Esophagus (tissue), 2 donors: ENCODE data around the gene RGS16. TPM values are rescaled to one million over a fixed set of nuclear protein-coding genes. Genes with fewer than 3 reads are reported as not detected.

Experiments used
- H3K27ac ChIP-seq, 2 donors: one replicate each; pipeline ENCODE4 v1.5.1; 2013; ENCODE audit warnings: low read depth in 2 of 2, mild to moderate bottlenecking in 2 of 2, inconsistent platforms in 1 of 2, low read length in 1 of 2, moderate library complexity in 1 of 2
- H3K27me3 ChIP-seq, 2 donors: one replicate each; pipeline ENCODE4 v1.6.1; 2013; ENCODE audit warnings: low read length in 2 of 2, control low read depth in 1 of 2, mild to moderate bottlenecking in 1 of 2; ENCODE audit not compliant: insufficient read depth in 2 of 2, control insufficient read depth in 1 of 2
- H3K36me3 ChIP-seq, 2 donors: one replicate each; pipeline ENCODE4 v1.6.1; 2013; ENCODE audit warnings: low read length in 1 of 2; ENCODE audit not compliant: control insufficient read depth in 2 of 2, insufficient read depth in 2 of 2
- H3K4me1 ChIP-seq, 2 donors: one replicate each; pipeline ENCODE4 v1.6.1; 2013; ENCODE audit warnings: low read length in 1 of 2; ENCODE audit not compliant: control insufficient read depth in 2 of 2, insufficient read depth in 2 of 2
- H3K4me3 ChIP-seq, 2 donors: one replicate each; pipeline ENCODE4 v1.5.1; 2013; ENCODE audit warnings: low read length in 2 of 2, mild to moderate bottlenecking in 2 of 2, low read depth in 1 of 2, moderate library complexity in 1 of 2
- H3K9me3 ChIP-seq, 2 donors: one replicate each; pipeline ENCODE4 v1.6.1; 2013; ENCODE audit warnings: mild to moderate bottlenecking in 2 of 2, low read depth in 1 of 2, low read length in 1 of 2, moderate library complexity in 1 of 2; ENCODE audit not compliant: control insufficient read depth in 2 of 2, insufficient read depth in 1 of 2
- WGBS, 2 donors: extraction: QIAGEN DNeasy Blood & Tissue Kit; methylation state at CpG; one replicate each; pipeline ENCODE4 v1.1.7; 2013; 5-methylcytosine and 5-hydroxymethylcytosine counted together
- polyA plus RNA-seq, 2 donors: library from polyadenylated mRNA; stranded (reverse); fragments of 200-250 nt; gene quantifications; one replicate each; pipeline ENCODE4 v1.2.3, GENCODE V29; 2013
- donor health status: healthy with polysubstance abuse.
- donor health status: Bipolar disorder and iron deficiency.

The RGS16 gene
- polyA plus RNA-seq, 2 donors: 1.1 to 1.5 TPM

DNA sequence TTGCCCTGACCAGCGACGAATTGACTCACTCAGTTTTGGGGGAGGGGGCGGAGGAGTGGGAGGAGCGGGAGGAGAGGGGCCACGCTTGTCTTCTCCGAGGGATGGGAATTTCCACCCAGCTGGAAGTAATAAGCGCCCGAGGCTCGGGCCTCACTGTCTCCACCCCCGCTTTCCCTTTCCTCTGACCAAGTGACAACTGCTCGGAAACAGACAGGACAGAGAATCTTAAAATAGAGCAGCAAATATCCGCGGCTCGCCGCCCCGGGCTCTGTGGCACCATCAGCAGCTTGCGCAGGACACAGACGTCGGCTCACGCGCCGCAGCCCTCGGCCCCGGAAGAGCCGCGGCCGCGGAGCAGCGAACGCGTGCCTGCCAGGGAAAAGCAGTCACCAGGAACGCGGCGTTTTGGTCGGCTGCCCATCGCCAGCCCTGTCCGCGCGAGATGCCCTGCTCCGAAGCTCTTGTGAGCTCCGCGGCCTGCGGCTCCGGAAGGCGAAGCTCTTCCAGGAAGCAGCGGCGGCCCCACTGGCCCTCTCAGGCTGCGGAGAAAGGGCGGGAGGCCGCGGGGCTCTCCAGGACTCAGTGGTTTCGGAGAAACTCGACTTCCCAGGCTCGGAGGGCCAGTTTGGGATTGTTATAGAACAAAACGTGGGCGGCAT lies 10.7 kb upstream of the RGS16 start:
- H3K27me3 ChIP-seq: no peaks in the 10 kb centered on the region
- H3K4me1 ChIP-seq: peaks cover 0 to 2% of the 10 kb centered on the region in 2 donors
- H3K4me3 ChIP-seq: peak overlapping the region; percentile 38 to 43
- peak overlapping the region; percentile 79 to 91 for H3K27ac ChIP-seq
- H3K36me3 ChIP-seq: no peaks in the 10 kb centered on the region
- no peaks in the 10 kb centered on the region for H3K9me3 ChIP-seq
- 1 to 8% methylated on average over 54 to 56 of the region's 56 CpGs for WGBS, 2 donors

DNA sequence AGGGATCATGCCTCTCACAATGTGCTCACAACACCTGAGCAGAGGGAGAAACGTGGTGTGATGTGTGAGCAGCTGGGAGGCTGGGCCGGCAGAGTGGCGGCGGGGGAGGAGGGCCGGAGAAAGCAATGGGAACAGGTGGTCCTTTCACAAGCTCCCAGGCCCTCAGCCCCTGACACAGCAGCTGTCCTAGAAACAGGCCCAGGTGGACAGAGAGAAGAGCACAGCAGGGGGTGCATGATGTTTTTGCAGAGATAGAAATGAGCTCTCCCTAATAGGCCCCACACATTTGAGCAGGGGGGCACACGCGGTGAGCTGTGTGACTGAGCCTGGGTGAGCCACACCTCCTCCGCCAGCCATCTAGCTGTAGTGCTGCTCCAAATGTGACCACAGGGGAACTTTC lies 7.6 kb upstream of the RGS16 start:
- H3K9me3 ChIP-seq: no peaks in the 10 kb centered on the region
- 90 to 97% methylated on average over 8 of the region's 8 CpGs for WGBS, 2 donors
- no peak overlapping the region for H3K27ac ChIP-seq
- peaks cover 0 to 2% of the 10 kb centered on the region in 2 donors for H3K4me1 ChIP-seq
- no peaks in the 10 kb centered on the region for H3K27me3 ChIP-seq
- H3K36me3 ChIP-seq: no peaks in the 10 kb centered on the region
- H3K4me3 ChIP-seq: no peak overlapping the region

DNA sequence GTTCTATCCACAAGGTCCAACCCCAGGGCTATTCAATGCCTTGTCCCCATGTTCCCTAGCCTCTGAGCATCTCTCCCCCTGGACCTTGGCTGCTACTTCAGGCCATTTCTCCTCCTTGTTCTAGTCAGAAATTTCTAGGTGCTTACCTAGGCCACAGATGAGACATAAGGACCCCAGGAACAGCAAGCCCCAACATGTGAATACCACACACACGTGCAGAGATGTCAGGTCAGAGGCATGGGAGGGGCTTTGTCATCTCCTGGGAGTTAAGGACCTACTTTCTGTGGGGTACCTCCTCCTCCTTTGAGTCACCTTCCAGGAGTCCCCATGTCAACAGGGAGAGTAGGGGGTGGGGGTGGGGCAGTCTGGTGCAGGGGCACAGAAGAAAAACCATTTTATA lies 7.1 kb upstream of the RGS16 start:
- Histone ChIP-seq H3K9me3 (no peaks in the 10 kb centered on the region), H3K36me3 (no peaks in the 10 kb centered on the region), H3K27me3 (no peaks in the 10 kb centered on the region), H3K4me1 (peaks cover 0 to 2% of the 10 kb centered on the region in 2 donors), H3K27ac (no peak overlapping the region), H3K4me3 (no peak overlapping the region)
- WGBS, 2 donors: 48 to 60% methylated on average over 1 of the region's 1 CpG

DNA sequence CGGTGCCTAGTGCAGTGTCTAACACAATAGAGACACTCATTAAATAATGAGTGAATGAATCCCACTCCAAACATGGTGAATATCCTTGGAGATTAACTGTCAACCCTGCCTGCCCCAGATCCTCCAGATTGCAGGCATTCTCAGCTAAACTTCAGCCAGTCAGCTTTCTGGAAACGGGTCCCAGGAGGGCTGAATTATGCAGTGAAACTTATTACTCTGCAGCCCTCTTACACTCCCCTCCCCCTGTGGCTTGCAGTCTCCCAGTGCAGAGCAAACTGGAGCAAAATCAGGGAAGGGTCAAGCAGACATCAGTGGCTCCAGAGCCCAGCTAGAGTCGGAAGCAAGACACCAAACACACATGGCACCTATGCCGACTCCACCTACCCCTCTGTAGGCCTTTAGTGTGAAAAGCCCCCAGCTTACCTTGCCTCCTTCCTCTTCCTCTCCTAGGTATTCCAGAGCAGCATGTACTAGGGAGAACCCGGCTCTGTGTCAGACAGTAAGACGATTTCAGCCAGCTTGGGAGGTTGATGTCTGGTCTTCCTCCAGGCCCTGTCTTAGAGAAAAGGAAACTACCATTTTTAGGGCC lies 6.5 kb upstream of the RGS16 start:
- Histone ChIP-seq H3K27ac (no peak overlapping the region), H3K9me3 (no peaks in the 10 kb centered on the region), H3K36me3 (no peaks in the 10 kb centered on the region), H3K4me1 (peaks cover 0 to 2% of the 10 kb centered on the region in 2 donors), H3K27me3 (no peaks in the 10 kb centered on the region), H3K4me3 (no peak overlapping the region)
- WGBS, 2 donors: 80 to 84% methylated on average over 6 of the region's 6 CpGs

DNA sequence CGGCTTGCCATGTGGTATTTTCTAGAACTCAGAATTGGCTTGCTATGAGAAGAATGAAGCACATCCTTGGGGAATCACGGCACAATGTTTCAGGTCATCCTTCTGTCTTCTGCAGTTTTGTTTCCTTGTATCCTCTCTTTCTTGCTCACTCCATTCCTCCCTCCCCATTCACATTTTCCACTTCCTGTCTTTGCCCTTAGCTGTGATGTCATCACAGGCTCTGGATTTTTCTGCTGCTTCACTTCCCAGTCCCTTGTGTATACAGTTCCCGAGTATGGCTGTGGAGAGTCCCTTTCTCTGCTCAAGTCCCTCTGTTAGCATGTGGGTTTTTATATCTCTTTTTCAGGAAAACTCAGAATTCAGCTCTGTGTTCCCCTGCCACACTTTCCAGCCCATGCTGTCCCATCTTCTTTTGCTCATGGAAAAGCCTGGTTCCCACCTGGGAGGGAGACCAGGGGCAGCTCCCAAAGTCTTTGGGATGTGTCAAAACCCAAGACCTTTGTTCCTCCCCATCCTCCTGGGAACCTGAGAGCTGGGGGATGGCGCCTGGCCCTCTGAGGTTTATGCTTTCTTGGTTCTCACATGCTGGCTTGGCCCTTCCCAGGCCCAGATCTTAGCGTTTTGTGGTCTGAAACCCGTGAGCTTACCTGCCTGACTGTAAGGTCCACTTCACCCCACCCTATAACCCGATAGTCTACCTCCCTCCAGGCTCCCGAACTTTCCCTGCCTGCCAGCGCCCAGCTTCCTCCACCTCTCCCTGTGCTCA lies 4.8 kb upstream of the RGS16 start:
- WGBS, 2 donors: 83 to 86% methylated on average over 9 of the region's 9 CpGs
- H3K36me3 ChIP-seq: no peaks in the 10 kb centered on the region
- peaks cover 1 to 4% of the 10 kb centered on the region in 2 donors for H3K4me1 ChIP-seq
- no peaks in the 10 kb centered on the region for H3K27me3 ChIP-seq
- H3K9me3 ChIP-seq: no peaks in the 10 kb centered on the region
- no peak overlapping the region for H3K27ac ChIP-seq
- H3K4me3 ChIP-seq: no peak overlapping the region

DNA sequence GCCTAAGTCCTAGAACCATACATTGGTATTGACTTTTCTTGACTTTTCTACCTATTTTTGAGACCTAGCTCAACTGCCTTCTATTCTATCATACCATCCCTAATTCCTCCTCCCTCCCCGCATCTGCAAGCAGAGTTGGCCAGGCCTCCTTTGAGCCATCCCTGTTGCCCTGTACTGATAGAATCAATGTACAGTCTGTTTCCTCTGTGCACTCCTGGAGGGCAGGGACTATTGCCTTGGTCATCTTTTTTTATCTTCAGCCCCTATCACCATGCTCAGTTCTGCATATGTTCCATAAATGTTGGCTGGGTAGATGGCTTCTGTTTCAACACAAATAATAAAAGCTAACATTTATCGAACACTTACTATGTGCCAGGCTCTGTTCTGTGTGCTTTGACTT lies 4.0 kb upstream of the RGS16 start:
- Histone ChIP-seq H3K27me3 (no peaks in the 10 kb centered on the region), H3K4me1 (peaks cover 5 to 7% of the 10 kb centered on the region in 2 donors), H3K36me3 (no peaks in the 10 kb centered on the region), H3K9me3 (no peaks in the 10 kb centered on the region), H3K4me3 (no peak overlapping the region), H3K27ac (no peak overlapping the region)
- 49 to 86% methylated on average over 2 of the region's 2 CpGs for whole genome bisulfite sequencing, 2 donors

DNA sequence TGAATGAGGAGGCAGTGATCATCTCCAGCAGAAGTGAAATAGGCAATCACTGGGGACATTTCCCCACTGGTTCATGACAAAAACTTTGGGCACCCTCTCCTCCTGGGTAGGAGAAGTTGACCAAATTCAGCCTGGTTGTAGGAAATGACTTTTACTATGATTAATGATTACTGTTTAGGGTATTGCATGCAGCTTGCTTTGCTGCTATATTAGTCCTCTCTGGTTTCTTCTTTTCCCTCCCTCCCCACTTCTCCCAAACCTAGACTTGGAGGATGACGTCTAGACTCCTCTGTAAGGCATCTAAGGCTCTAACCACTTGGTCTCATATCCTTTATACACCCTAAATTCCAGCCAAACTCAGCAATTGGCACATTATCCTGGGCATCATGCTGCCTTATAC lies 3.4 kb upstream of the RGS16 start:
- Histone ChIP-seq H3K36me3 (no peaks in the 10 kb centered on the region), H3K27me3 (no peaks in the 10 kb centered on the region), H3K4me1 (peaks cover 7% of the 10 kb centered on the region in 2 donors), H3K9me3 (no peaks in the 10 kb centered on the region), H3K27ac (no peak overlapping the region), H3K4me3 (no peak overlapping the region)
- WGBS, 2 donors: 80 to 87% methylated on average over 1 of the region's 1 CpG

DNA sequence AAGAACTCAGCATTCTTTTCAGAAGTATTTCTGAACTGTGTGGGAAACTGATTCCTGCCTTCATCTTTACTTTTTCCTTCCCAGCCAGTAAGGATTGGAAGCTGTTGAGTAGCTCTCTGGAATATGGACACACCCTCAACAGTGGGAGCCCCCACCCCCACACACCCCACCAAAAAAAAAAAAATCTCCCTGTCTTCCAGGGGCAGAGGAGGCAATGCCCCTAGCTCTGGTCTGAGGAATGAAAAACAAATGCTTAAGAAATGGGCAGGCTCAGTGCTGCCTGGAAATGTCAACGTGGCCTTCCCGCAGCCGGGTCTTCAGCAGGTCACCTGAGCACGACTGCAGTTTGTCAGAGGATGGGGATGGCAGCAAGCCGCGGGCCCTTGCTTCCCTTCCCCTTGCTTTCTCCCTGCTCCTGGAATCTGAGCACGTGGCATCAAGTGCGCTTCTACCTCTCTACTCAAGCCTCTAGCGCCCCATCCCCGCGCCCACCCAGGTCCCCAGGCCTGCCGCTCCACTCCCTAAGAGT lies 479 bp downstream of the RGS16 start:
- peak overlapping the region; percentile 51 to 54 for H3K4me3 ChIP-seq
- WGBS, 2 donors: 3 to 4% methylated on average over 12 of the region's 12 CpGs

DNA sequence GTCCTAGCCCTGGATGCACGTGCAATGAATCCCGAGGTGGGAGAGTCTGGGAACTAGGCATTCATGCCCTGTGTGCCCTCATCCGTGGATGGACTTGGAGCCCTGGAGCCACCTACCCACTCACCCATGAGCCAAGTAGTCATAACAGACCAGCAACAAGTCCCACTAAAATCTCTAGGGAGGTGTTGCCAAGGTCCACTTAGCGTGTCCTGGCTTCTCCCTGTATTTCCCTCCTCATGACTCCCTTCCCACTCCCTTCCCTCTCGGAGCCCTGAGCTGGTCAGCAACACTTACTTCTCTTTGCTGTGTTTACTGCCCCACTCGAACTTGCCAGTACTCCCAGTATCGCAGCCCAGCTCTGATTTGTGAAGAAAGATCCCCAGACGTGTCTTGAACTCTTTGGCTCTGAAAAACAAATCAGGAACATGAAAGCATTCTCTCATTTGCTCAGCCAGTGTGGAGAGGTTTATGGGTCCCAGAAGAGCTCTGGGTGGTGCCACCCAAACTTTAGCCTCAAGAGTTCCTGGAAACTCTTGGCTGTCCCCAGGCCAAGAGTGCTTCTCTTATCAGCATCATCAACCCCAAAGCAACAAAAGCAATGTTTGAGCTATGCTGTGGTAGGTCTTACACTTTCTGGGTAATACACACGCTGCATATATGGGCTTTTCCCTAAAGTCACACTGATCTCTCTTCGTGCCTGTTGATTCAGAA lies 1.1 kb downstream of the RGS16 start:
- peaks cover 7% of the 10 kb centered on the region in 2 donors for H3K4me1 ChIP-seq
- H3K9me3 ChIP-seq: no peaks in the 10 kb centered on the region
- peaks cover 0 to 4% of the 10 kb centered on the region in 2 donors for H3K36me3 ChIP-seq
- H3K27ac ChIP-seq: peak overlapping the region in 1 of 2 donors; percentile 44
- H3K27me3 ChIP-seq: no peaks in the 10 kb centered on the region
- WGBS, 2 donors: 64 to 68% methylated on average over 10 of the region's 10 CpGs
- H3K4me3 ChIP-seq: peak overlapping the region in 1 of 2 donors; percentile 54

More for the DNA sequence above, 479 bp downstream of the RGS16 start:
- Histone ChIP-seq H3K27ac (peak overlapping the region in 1 of 2 donors; percentile 34), H3K27me3 (no peaks in the 10 kb centered on the region), H3K4me1 (peaks cover 7% of the 10 kb centered on the region in 2 donors), H3K36me3 (peaks cover 0 to 4% of the 10 kb centered on the region in 2 donors), H3K9me3 (no peaks in the 10 kb centered on the region)
